HepG2 (cell line): ENCODE results near the gene FAM111B.

ENCODE experiments used
- NR2F6 ChIP-seq, 2 experiments: IDR thresholded peaks; 2 replicates each; pipeline ENCODE4 v1.6.1; 2016; ENCODE audit warnings: antibody characterized with exemption in 1 of 2, mild to moderate bottlenecking in 1 of 2
- TF ChIP-seq, protein P1 (sequence below): sonication (generic); formaldehyde crosslinking; IDR thresholded peaks from 2 replicates; pipeline ENCODE4 v1.5.0; 2020; ENCODE audit warnings: mild to moderate bottlenecking, missing genetic modification reagents, moderate library complexity

DNA sequence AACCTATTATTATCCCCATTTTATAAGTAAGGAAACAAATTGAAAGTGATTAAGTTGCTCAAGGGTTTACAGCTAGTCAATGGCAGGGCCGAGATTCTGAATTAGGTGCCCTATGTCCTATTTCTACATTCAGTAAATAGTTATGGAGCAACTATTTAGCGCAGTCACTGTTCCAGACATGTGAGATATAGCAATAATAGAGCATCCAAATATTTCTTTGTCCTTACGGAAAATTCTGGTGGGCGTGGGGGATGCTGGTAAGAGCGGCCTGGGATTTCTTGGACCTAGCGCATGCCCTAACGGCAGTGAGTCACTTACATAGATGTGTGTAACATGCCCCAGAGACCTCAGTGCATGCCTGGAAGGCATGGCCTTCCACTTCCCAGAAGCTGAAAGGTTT lies 69.3 kb downstream of the FAM111B start:
- TF ChIP-seq, protein P1, sequence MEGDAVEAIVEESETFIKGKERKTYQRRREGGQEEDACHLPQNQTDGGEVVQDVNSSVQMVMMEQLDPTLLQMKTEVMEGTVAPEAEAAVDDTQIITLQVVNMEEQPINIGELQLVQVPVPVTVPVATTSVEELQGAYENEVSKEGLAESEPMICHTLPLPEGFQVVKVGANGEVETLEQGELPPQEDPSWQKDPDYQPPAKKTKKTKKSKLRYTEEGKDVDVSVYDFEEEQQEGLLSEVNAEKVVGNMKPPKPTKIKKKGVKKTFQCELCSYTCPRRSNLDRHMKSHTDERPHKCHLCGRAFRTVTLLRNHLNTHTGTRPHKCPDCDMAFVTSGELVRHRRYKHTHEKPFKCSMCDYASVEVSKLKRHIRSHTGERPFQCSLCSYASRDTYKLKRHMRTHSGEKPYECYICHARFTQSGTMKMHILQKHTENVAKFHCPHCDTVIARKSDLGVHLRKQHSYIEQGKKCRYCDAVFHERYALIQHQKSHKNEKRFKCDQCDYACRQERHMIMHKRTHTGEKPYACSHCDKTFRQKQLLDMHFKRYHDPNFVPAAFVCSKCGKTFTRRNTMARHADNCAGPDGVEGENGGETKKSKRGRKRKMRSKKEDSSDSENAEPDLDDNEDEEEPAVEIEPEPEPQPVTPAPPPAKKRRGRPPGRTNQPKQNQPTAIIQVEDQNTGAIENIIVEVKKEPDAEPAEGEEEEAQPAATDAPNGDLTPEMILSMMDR (CRISPR knock-in tag): no peak
- no peak for TF ChIP-seq NR2F6 (IDR thresholded peaks at IDR 0.05)
- no peak for TF ChIP-seq NR2F6 (CRISPR knock-in tag; IDR thresholded peaks at IDR 0.05)
